Liver (tissue), 9 donors: ENCODE measurements around the gene SUGCT. TPM values are rescaled to one million over a fixed set of nuclear protein-coding genes. Genes with fewer than 3 reads are reported as not detected.

Source experiments
- DNase-seq: peaks from one replicate; pipeline ENCODE4 v3.0.0-alpha.2; 2017; ENCODE audit warnings: low spot score
- H3K27ac ChIP-seq, 2 donors: one replicate each; pipeline ENCODE4 v1.7.0; 2013; ENCODE audit warnings: inconsistent platforms in 2 of 2, low read length in 2 of 2, control low read depth in 1 of 2, low read depth in 1 of 2, mild to moderate bottlenecking in 1 of 2
- H3K27me3 ChIP-seq, 4 donors: one replicate each; pipeline versions ENCODE4 v1.6.1 to v1.7.0; 2013; ENCODE audit warnings: low read length in 3 of 4, inconsistent platforms in 1 of 4, mild to moderate bottlenecking in 1 of 4, moderate library complexity in 1 of 4; ENCODE audit not compliant: control insufficient read depth in 4 of 4, insufficient read depth in 4 of 4
- H3K36me3 ChIP-seq, 4 donors: one replicate each; pipeline versions ENCODE4 v1.6.1 to v1.7.0; 2013; ENCODE audit warnings: low read length in 3 of 4, mild to moderate bottlenecking in 3 of 4, low read depth in 1 of 4, moderate library complexity in 1 of 4; ENCODE audit not compliant: control insufficient read depth in 4 of 4, insufficient read depth in 3 of 4
- H3K4me1 ChIP-seq, 4 donors: one replicate each; pipeline versions ENCODE4 v1.6.1 to v1.7.0; 2013; ENCODE audit warnings: low read length in 3 of 4, mild to moderate bottlenecking in 3 of 4, moderate library complexity in 1 of 4; ENCODE audit not compliant: control insufficient read depth in 4 of 4, insufficient read depth in 4 of 4
- H3K4me3 ChIP-seq, 3 donors: one replicate each; pipeline versions ENCODE4 v1.6.1 to v1.7.0; 2013; ENCODE audit warnings: low read length in 3 of 3, control low read depth in 1 of 3, low read depth in 1 of 3, mild to moderate bottlenecking in 1 of 3
- H3K9ac ChIP-seq, 2 donors: one replicate each; pipeline ENCODE4 v1.7.0; 2013; ENCODE audit warnings: low read length in 2 of 2, mild to moderate bottlenecking in 2 of 2, moderate library complexity in 2 of 2, control low read depth in 1 of 2, low read depth in 1 of 2
- H3K9me3 ChIP-seq, 4 donors: one replicate each; pipeline versions ENCODE4 v1.6.1 to v1.7.0; 2013; ENCODE audit warnings: low read length in 3 of 4; ENCODE audit not compliant: control insufficient read depth in 4 of 4
- ATF3 ChIP-seq: IDR thresholded peaks from 2 replicates; pipeline ENCODE4 v1.6.1; 2016; ENCODE audit warnings: antibody characterized with exemption
- EGR1 ChIP-seq, 2 donors: IDR thresholded peaks; 2 replicates each; pipeline ENCODE4 v1.6.1; 2016 to 2018; ENCODE audit warnings: antibody characterized with exemption in 2 of 2, low read depth in 2 of 2
- FOXA1 ChIP-seq: IDR thresholded peaks from 2 replicates; pipeline ENCODE4 v1.6.1; 2016; ENCODE audit warnings: antibody characterized with exemption
- GABPA ChIP-seq, 2 donors: IDR thresholded peaks in 1 of 2; conservative IDR thresholded peaks in 1 of 2; 2 replicates each; pipeline ENCODE4 v1.6.1; 2016; ENCODE audit warnings: antibody characterized with exemption in 2 of 2, mild to moderate bottlenecking in 1 of 2, moderate library complexity in 1 of 2
- HNF4A ChIP-seq, 2 donors: conservative IDR thresholded peaks; 2 replicates each; pipeline ENCODE4 v1.6.1; 2016; ENCODE audit warnings: antibody characterized with exemption in 2 of 2, mild to moderate bottlenecking in 2 of 2
- HNF4G ChIP-seq: IDR thresholded peaks from 2 replicates; pipeline ENCODE4 v1.6.1; 2016; ENCODE audit warnings: antibody characterized with exemption
- MAX ChIP-seq: IDR thresholded peaks from 2 replicates; pipeline ENCODE4 v1.6.1; 2016; ENCODE audit warnings: antibody characterized with exemption
- NR2F2 ChIP-seq: IDR thresholded peaks from 2 replicates; pipeline ENCODE4 v1.6.1; 2016; ENCODE audit warnings: antibody characterized with exemption
- RXRA ChIP-seq, 2 donors: IDR thresholded peaks; 2 replicates each; pipeline ENCODE4 v1.6.1; 2017 to 2018; ENCODE audit warnings: antibody characterized with exemption in 2 of 2, mild to moderate bottlenecking in 1 of 2
- SP1 ChIP-seq: IDR thresholded peaks from 2 replicates; pipeline ENCODE4 v1.6.1; 2018; ENCODE audit warnings: antibody characterized with exemption, mild to moderate bottlenecking
- TAF1 ChIP-seq: conservative IDR thresholded peaks from 2 replicates; pipeline ENCODE4 v1.6.1; 2016; ENCODE audit warnings: antibody characterized with exemption, mild to moderate bottlenecking
- YY1 ChIP-seq: IDR thresholded peaks from 2 replicates; pipeline ENCODE4 v1.6.1; 2016; ENCODE audit warnings: antibody characterized with exemption, mild to moderate bottlenecking
- ZBTB33 ChIP-seq: IDR thresholded peaks from 2 replicates; pipeline ENCODE4 v1.6.1; 2016; ENCODE audit warnings: antibody characterized with exemption
- WGBS: extraction: QIAGEN DNeasy Blood & Tissue Kit; methylation state at CpG from one replicate; pipeline ENCODE4 v1.1.7; 2013; 5-methylcytosine and 5-hydroxymethylcytosine counted together
- polyA plus RNA-seq, 2 donors: library from polyadenylated mRNA; stranded (reverse) in 1 of 2; unstranded in 1 of 2; fragments of 200-250 nt in 1 of 2; fragments of >200 nt in 1 of 2; fragmentation: Nextera tagmentation in 1 of 2; extraction: Ambion mirVana in 1 of 2; gene quantifications; one replicate each; pipeline versions ENCODE4 v1.2.1 to v1.2.3, GENCODE V29; 2013 to 2015
- total RNA-seq, 2 donors: library from RNA; depleted of rRNA; stranded (reverse); fragments of >200 nt; gene quantifications; one replicate each; pipeline ENCODE4 v1.2.3, GENCODE V29; 2014
- TF ChIP-seq, protein P1 (sequence below): IDR thresholded peaks from 2 replicates; pipeline ENCODE4 v1.6.1; 2016; ENCODE audit warnings: antibody characterized with exemption, mild to moderate bottlenecking
- donor health status: healthy.
- donor health status: healthy.
- donor health status: healthy.
- donor health status: healthy.
- donor health status: healthy.

SUGCT gene
- total and polyA plus RNA-seq, 4 donors, result 6.2 to 11.9 (median 9.9) TPM

DNA sequence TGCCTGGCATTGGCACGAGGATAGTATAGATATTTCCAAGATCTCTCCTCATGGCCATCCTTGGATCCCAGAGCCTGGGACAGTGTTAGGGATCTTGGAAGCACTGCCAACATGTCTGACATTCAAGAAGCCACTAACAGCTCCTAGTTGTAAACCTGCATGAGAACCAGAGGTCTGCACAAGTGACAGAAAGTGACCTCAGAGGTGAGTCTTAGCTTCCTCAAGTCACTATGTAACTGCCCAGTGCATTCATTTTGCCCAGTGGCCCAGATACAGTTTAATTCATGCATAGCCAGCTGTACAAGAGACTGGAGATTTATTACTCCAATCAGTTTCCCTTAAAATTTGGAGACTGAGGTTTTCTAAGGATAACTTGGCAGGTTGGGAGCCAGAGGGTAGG, 16.7 kb downstream of the SUGCT start:
- H3K4me3 ChIP-seq, result no peak overlapping the region
- H3K36me3 ChIP-seq, result no peaks in the 10 kb centered on the region
- TF ChIP-seq ZBTB33 (no peak), YY1 (no peak), HNF4A (conservative IDR thresholded peaks at IDR 0.05) (no peak)
- H3K4me1 ChIP-seq, result peaks cover 0 to 2% (median 0%) of the 10 kb centered on the region in 4 donors
- no peak for DNase-seq
- H3K27me3 ChIP-seq, result no peaks in the 10 kb centered on the region
- H3K9me3 ChIP-seq, result no peaks in the 10 kb centered on the region
- WGBS, result 79% methylated on average over 1 of the region's 1 CpG
- no peak overlapping the region for H3K27ac ChIP-seq
- H3K9ac ChIP-seq, result no peak overlapping the region

DNA sequence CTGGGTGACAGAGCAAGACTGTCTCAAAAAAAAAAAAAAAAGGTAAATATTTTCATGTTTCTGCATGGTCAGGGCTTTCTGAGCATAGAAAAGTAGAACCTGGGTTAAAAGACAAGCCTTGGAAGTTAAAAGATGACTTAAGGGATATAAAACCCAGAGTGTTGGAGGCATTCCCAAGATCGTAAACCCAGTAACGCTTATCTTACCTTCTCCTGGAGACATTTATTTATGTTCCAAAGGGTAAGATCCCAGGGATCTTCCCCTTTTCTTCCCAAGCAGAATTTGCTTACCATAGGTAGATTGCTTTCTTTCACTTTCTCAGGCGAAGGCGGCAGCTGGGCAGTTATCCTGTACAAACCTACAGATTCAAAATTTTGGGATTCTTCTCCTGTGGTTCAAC, 22.2 kb downstream of the SUGCT start:
- Histone ChIP-seq H3K4me3 (no peak overlapping the region), H3K9me3 (no peaks in the 10 kb centered on the region), H3K9ac (no peak overlapping the region), H3K36me3 (no peaks in the 10 kb centered on the region), H3K27ac (no peak overlapping the region), H3K4me1 (no peaks in the 10 kb centered on the region), H3K27me3 (no peaks in the 10 kb centered on the region)
- WGBS, result 88% methylated on average over 4 of the region's 4 CpGs
- TF ChIP-seq MAX (no peak), HNF4A (conservative IDR thresholded peaks at IDR 0.05) (no peak), SP1 (no peak), TAF1 (no peak), RXRA (IDR thresholded peaks at IDR 0.05) (no peak), FOXA1 (no peak), EGR1 (IDR thresholded peaks at IDR 0.05; ENCODE audit: low read depth in 2 of 2) (no peak), NR2F2 (no peak), HNF4G (no peak), ZBTB33 (no peak), ATF3 (no peak), GABPA (IDR thresholded peaks at IDR 0.05 in 1 of 2, conservative IDR thresholded peaks at IDR 0.05 in 1 of 2) (no peak)
- TF ChIP-seq, protein P1, sequence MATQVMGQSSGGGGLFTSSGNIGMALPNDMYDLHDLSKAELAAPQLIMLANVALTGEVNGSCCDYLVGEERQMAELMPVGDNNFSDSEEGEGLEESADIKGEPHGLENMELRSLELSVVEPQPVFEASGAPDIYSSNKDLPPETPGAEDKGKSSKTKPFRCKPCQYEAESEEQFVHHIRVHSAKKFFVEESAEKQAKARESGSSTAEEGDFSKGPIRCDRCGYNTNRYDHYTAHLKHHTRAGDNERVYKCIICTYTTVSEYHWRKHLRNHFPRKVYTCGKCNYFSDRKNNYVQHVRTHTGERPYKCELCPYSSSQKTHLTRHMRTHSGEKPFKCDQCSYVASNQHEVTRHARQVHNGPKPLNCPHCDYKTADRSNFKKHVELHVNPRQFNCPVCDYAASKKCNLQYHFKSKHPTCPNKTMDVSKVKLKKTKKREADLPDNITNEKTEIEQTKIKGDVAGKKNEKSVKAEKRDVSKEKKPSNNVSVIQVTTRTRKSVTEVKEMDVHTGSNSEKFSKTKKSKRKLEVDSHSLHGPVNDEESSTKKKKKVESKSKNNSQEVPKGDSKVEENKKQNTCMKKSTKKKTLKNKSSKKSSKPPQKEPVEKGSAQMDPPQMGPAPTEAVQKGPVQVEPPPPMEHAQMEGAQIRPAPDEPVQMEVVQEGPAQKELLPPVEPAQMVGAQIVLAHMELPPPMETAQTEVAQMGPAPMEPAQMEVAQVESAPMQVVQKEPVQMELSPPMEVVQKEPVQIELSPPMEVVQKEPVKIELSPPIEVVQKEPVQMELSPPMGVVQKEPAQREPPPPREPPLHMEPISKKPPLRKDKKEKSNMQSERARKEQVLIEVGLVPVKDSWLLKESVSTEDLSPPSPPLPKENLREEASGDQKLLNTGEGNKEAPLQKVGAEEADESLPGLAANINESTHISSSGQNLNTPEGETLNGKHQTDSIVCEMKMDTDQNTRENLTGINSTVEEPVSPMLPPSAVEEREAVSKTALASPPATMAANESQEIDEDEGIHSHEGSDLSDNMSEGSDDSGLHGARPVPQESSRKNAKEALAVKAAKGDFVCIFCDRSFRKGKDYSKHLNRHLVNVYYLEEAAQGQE, result no peak
- no peak for DNase-seq
